GM13976 (cell line): ENCODE measurements around the gene PDSS1.
"Not testable (repeated sequence)": the region's sequence is repeated elsewhere in the genome, so short reads cannot be mapped to it uniquely, and the experiment has no call there.

Experiments used
- DNase-seq: peaks from one replicate; pipeline ENCODE4 v3.0.0; 2012; ENCODE audit warnings: low spot score
- in situ Hi-C: fragments of 300-500 bp; cut with MboI; formaldehyde crosslinking; loops from one replicate; pipeline ENCODE4 v1.12.0; 2022; ENCODE audit warnings: low sequenced_read_pairs, mixed read lengths, inconsistent platforms; ENCODE audit not compliant: unreplicated experiment
- TF ChIP-seq, protein P1 (sequence below): IDR thresholded peaks from 2 replicates; pipeline ENCODE4 v1.5.1; 2012; ENCODE audit warnings: borderline replicate concordance, mild to moderate bottlenecking; ENCODE audit not compliant: insufficient read depth; ENCODE audit errors: extremely low read depth, missing control alignments, control extremely low read depth

PDSS1 gene

DNA sequence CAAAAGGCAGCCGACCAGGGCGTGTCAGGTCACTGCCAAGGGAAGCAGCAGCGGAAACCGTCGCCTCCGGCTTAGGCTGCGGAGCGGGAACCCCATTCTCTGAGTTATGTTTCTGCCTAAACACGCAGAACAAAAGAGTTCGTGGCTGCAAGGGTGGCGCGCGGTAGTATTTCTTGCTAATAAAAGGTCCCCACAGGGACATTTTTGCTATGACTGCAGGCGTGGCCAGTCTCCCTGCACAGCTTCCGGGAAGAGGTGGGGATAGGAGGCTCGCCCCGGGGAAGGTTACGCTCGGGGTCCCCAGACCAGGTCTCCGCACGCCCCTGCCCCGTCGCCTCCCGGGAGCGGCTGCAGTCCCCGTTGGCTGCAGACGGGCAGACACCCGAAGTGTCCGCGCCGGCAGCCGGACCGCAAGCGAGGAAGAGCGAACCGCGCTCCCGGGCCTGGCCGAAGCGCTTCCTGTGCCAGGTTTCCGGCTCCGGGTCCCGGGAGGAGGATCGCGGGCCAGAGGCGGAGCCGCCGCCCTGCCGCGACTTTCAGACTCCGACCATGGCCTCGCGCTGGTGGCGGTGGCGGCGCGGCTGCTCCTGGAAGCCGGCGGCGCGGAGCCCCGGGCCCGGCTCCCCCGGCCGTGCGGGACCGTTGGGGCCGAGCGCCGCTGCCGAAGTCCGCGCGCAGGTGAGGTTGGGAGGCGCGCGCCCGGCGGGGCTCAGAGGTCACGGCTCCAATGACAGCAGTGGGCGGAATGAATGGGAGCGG is at the start of gene PDSS1:
Gene PDSS1 (plus strand): TSS at position 539 of the 759 bp plus-strand sequence. CDS start 11 bp downstream, at position 550.
- peak; percentile 92 for DNase-seq
- in situ Hi-C loops: loop anchor here (25.0 kb wide), 1 partner anchor 360 kb away; no protein-coding TSS in a partner anchor
- TF ChIP-seq, protein P1, sequence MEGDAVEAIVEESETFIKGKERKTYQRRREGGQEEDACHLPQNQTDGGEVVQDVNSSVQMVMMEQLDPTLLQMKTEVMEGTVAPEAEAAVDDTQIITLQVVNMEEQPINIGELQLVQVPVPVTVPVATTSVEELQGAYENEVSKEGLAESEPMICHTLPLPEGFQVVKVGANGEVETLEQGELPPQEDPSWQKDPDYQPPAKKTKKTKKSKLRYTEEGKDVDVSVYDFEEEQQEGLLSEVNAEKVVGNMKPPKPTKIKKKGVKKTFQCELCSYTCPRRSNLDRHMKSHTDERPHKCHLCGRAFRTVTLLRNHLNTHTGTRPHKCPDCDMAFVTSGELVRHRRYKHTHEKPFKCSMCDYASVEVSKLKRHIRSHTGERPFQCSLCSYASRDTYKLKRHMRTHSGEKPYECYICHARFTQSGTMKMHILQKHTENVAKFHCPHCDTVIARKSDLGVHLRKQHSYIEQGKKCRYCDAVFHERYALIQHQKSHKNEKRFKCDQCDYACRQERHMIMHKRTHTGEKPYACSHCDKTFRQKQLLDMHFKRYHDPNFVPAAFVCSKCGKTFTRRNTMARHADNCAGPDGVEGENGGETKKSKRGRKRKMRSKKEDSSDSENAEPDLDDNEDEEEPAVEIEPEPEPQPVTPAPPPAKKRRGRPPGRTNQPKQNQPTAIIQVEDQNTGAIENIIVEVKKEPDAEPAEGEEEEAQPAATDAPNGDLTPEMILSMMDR: no peak

GRCh38 chr10:26648245-26648636 is 49.3 kb upstream of the PDSS1 start:
- in situ Hi-C loops, DNase-seq: not testable (repeated sequence)

GRCh38 chr10:26650406-26650805 is 47.1 kb upstream of the PDSS1 start:
- TF ChIP-seq, protein P1: no peak
- in situ Hi-C loops: no loop called here
- no peak for DNase-seq

GRCh38 chr10:26651476-26651875 is 46.0 kb upstream of the PDSS1 start:
- in situ Hi-C loops, DNase-seq: not testable (repeated sequence)

- in situ Hi-C loops: no loop called here
- DNase-seq: no peak
- TF ChIP-seq, protein P1: no peak
These were observed 44.5 kb upstream of the PDSS1 start for GRCh38 chr10:26653004-26653403.

DNA sequence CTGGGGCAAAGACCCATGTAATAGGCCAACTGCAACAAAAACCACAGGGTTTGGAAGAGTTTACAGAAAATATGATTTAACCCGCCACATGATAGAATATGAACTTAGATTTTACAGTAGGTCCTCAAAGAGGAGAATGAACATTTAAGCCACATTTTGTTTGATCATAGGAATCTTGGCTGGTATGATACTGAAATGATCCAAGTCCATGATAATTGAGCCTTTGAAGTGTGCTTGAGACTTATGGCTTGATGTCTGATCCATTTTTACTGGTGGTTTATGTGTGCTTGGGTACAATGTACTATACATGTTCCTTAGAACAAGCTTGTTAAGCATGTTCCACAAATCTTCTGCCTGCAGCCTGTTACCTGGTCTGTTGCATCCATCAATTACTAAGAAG is 41.8 kb upstream of the PDSS1 start:
- DNase-seq: no peak
- in situ Hi-C loops: no loop called here
- TF ChIP-seq, protein P1: no peak

DNA sequence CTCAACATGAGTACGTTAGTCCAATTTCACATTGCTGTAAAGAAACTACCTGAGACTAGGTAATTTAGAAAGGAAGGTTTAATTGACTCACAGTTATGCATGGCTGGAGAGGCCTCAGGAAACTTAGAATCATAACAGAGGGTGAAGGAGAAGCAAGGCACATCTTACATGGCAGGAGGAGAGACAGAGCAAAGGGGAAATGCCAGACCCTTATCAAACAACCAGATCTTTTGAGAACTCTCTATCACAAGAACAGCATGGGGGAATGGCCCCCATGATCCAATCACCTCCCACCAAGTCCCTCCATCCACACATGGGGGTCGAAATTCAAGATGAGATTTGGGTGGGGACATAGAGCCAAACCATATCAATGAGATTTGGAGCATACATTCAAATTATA is 34.6 kb upstream of the PDSS1 start:
- TF ChIP-seq, protein P1: no peak
- in situ Hi-C loops: no loop called here
- no peak for DNase-seq
